ENCODE data around the gene CTSC. TPM values are rescaled to one million over a fixed set of nuclear protein-coding genes. Genes with fewer than 3 reads are reported as not detected.
"Not testable (repeated sequence)": the region's sequence is repeated elsewhere in the genome, so short reads cannot be mapped to it uniquely, and the experiment has no call there.

Gene CTSC
- total and polyA plus RNA-seq, 2 experiments from 2014 or later: 46.0 to 47.6 TPM

- no peaks in the 10 kb centered on the region for H3K9me2 ChIP-seq (ENCODE audit: insufficient read depth)
- peaks cover 9% of the 10 kb centered on the region for H3K4me1 ChIP-seq (ENCODE audit: insufficient read depth)
- H2AFZ ChIP-seq: no peak overlapping the region
- H3K27me3 ChIP-seq (replicated peaks; ENCODE audit: insufficient read depth): no peaks in the 10 kb centered on the region
- no peak for TF ChIP-seq EZH2phosphoT487 (IDR thresholded peaks at IDR 0.05; ENCODE audit: insufficient read depth, low read depth)
- TF ChIP-seq EZH2 (IDR thresholded peaks at IDR 0.05; ENCODE audit: insufficient read depth, poor library complexity, severe bottlenecking): no peak
- peak overlapping the region; percentile 75 for H3K27ac ChIP-seq
- no peaks in the 10 kb centered on the region for H3K79me2 ChIP-seq (ENCODE audit: insufficient read depth)
- peak overlapping the region; percentile 23 for H3K4me2 ChIP-seq (ENCODE audit: unreplicated experiment)
- H3K4me3 ChIP-seq: no peak overlapping the region
- H4K20me1 ChIP-seq (ENCODE audit: insufficient read depth): no peaks in the 10 kb centered on the region
- no peaks in the 10 kb centered on the region for H3F3A ChIP-seq (ENCODE audit: insufficient read depth)
- WGBS, 2 experiments (ENCODE audit: low coverage in 1 of 2, low lambda C conversion rate in 2 of 2, missing lambda C conversion rate in 2 of 2): 0 to 5% methylated on average over 3 of the region's 3 CpGs
- peak overlapping the region; percentile 32 for H3K9ac ChIP-seq
- no peaks in the 10 kb centered on the region for H3K36me3 ChIP-seq (ENCODE audit: low read depth)
- DNase-seq: peak; percentile 97
- in situ Hi-C loops (cut with MboI): loop anchor here (25.0 kb wide), 1 partner anchor 291 kb away; no protein-coding TSS in a partner anchor
- no peaks in the 10 kb centered on the region for H3K9me3 ChIP-seq (ENCODE audit: low read depth)
Measured at GRCh38 chr11:88246696-88247095, 90.8 kb downstream of the CTSC start.

- H3K4me2 ChIP-seq (ENCODE audit: unreplicated experiment); H3F3A ChIP-seq (ENCODE audit: insufficient read depth); H3K9ac ChIP-seq; H3K27ac ChIP-seq; DNase-seq; H3K27me3 ChIP-seq (replicated peaks; ENCODE audit: insufficient read depth); H3K4me1 ChIP-seq (ENCODE audit: insufficient read depth); H3K4me3 ChIP-seq; H3K36me3 ChIP-seq (ENCODE audit: low read depth); H3K9me2 ChIP-seq (ENCODE audit: insufficient read depth); H3K9me3 ChIP-seq (ENCODE audit: low read depth); H3K79me2 ChIP-seq (ENCODE audit: insufficient read depth); H2AFZ ChIP-seq; H4K20me1 ChIP-seq (ENCODE audit: insufficient read depth): not testable (repeated sequence)
- WGBS, 2 experiments (ENCODE audit: low coverage in 1 of 2, low lambda C conversion rate in 2 of 2, missing lambda C conversion rate in 2 of 2): 23 to 24% methylated on average over 2 of the region's 2 CpGs
- in situ Hi-C loops (cut with MboI): loop anchor here (25.0 kb wide), 1 partner anchor 292 kb away; no protein-coding TSS in a partner anchor
Measured at GRCh38 chr11:88245576-88245975, 92.0 kb downstream of the CTSC start.

Other genes starting within 250 kb of the CTSC start
- 0.13 and 0.43 TPM in 2 replicates for gene RAB38, start 162.3 kb downstream of the CTSC start, total RNA-seq (2014; rRNA removed; shearing (Covaris generic))
- 1.5 and 2.5 TPM in 2 replicates for gene RAB38, start 162.3 kb downstream of the CTSC start, polyA plus RNA-seq (2016; fragmentation: Nextera tagmentation; extraction: Ambion mirVana)